NB4 (cell line): Measurements from ENCODE around the gene ADAMTS16.

Experiments
- DNase-seq: peaks from one replicate; pipeline ENCODE4 v3.0.0; 2010; ENCODE audit warnings: low read depth
- H3K4me3 ChIP-seq: one replicate; pipeline ENCODE4 v1.5.1; 2011; ENCODE audit warnings: mild to moderate bottlenecking, low read depth, low read length, moderate library complexity
- CTCF ChIP-seq: IDR thresholded peaks from one replicate; pipeline ENCODE4 v1.5.1; 2012; ENCODE audit warnings: low read depth, low read length
- MAX ChIP-seq: IDR thresholded peaks from 2 replicates; pipeline ENCODE4 v1.6.1; 2011; ENCODE audit warnings: low read depth, low read length
- MYC ChIP-seq: IDR thresholded peaks from 2 replicates; pipeline ENCODE4 v1.6.1; 2011; ENCODE audit warnings: low read depth, low read length
- POLR2A ChIP-seq: IDR thresholded peaks from 2 replicates; pipeline ENCODE4 v1.6.1; 2011; ENCODE audit warnings: mild to moderate bottlenecking; ENCODE audit not compliant: insufficient read length; ENCODE audit errors: extremely low read depth

The ADAMTS16 gene

GRCh38 chr5:5139336-5139776 lies 774 bp upstream of the ADAMTS16 start:
- H3K4me3 ChIP-seq, result no peak overlapping the region
- TF ChIP-seq POLR2A (no peak), MAX (no peak), CTCF (no peak), MYC (no peak)
- DNase-seq, result no peak

GRCh38 chr5:5140479-5141338 lies 579 bp downstream of the ADAMTS16 start:
- no peak for DNase-seq
- no peak overlapping the region for H3K4me3 ChIP-seq
- no peak for TF ChIP-seq MAX
- no peak for TF ChIP-seq CTCF
- no peak for TF ChIP-seq POLR2A
- TF ChIP-seq MYC, result no peak

GRCh38 chr5:5141339-5141599 lies 1.1 kb downstream of the ADAMTS16 start:
- no peak for TF ChIP-seq MYC
- no peak for TF ChIP-seq MAX
- TF ChIP-seq POLR2A, result no peak
- TF ChIP-seq CTCF, result no peak
- H3K4me3 ChIP-seq, result no peak overlapping the region
- no peak for DNase-seq

GRCh38 chr5:5141625-5142525 lies 1.7 kb downstream of the ADAMTS16 start:
- H3K4me3 ChIP-seq, result no peak overlapping the region
- peak; percentile 67 for DNase-seq
- TF ChIP-seq MAX (no peak), MYC (no peak), POLR2A (no peak), CTCF (peak; percentile 57)

- no peak for DNase-seq
- TF ChIP-seq CTCF (no peak), MAX (no peak), MYC (no peak)
Observed at GRCh38 chr5:5144441-5144840, 4.3 kb downstream of the ADAMTS16 start.

More at GRCh38 chr5:5144441-5144840, 4.3 kb downstream of the ADAMTS16 start:
- H3K4me3 ChIP-seq, result no peak overlapping the region
